ENCODE results near the gene CNTN1.

- TF ChIP-seq YY1 (IDR thresholded peaks at IDR 0.05; ENCODE audit: insufficient read depth, insufficient read length) (no peak), SUZ12 (IDR thresholded peaks at IDR 0.05; ENCODE audit: extremely low read depth, insufficient read depth, insufficient read length) (no peak)
Observed at GRCh38 chr12:40953076-40953475, 260.8 kb downstream of the CNTN1 start.

Data from NT2/D1 (cell line).